SK-N-SH (cell line): ENCODE data around the gene SNX20. TPM values are rescaled to one million over a fixed set of nuclear protein-coding genes. Genes with fewer than 3 reads are reported as not detected.

Experiments used
- CTCF ChIA-PET: fragments of 300-600, 350-600 bp; formaldehyde crosslinking; extraction: SDS; loops from one replicate; lab custom pipeline; 2021; lab: Yijun Ruan, JAX
- POLR2A ChIA-PET: fragments of 350-600 bp; sonication (Branson Sonifier 250); formaldehyde crosslinking; extraction: SDS; loops from one replicate; lab custom pipeline; 2020; ENCODE audit warnings: antibody characterized with exemption, inconsistent platforms; lab: Yijun Ruan, JAX
- DNase-seq: peaks from one replicate; pipeline ENCODE4 v3.0.0; 2012
- H2AFZ ChIP-seq: fragments of 200-600 bp; sonication (generic); 2 replicates; pipeline ENCODE4 v1.8.1; 2016; ENCODE audit warnings: antibody characterized with exemption, mild to moderate bottlenecking, low read depth
- H3F3A ChIP-seq: fragments of 200-600 bp; sonication (generic); replicated peaks from 2 replicates; pipeline ENCODE3; 2016; ENCODE audit warnings: antibody characterized with exemption, mild to moderate bottlenecking; ENCODE audit not compliant: insufficient read depth
- H3K27ac ChIP-seq, 2 experiments: fragments of 200-500 bp in 1 of 2; fragments of 200-600 bp in 1 of 2; sonication (Bioruptor generic) in 1 of 2; sonication (generic), shearing (Covaris generic) in 1 of 2; 2 replicates each; pipeline versions ENCODE4 v1.5.1 to v1.6.1; 2014 to 2016; ENCODE audit warnings: low read depth in 2 of 2, inconsistent platforms in 1 of 2, low read length in 1 of 2, mild to moderate bottlenecking in 1 of 2, mixed read lengths in 1 of 2
- H3K27me3 ChIP-seq: fragments of 200-600 bp; sonication (generic), shearing (Covaris generic); 2 replicates; pipeline ENCODE4 v1.6.1; 2016; ENCODE audit warnings: mixed run types; ENCODE audit not compliant: insufficient read depth
- H3K36me3 ChIP-seq, 2 experiments: fragments of 200-500 bp in 1 of 2; fragments of 200-600 bp in 1 of 2; sonication (Bioruptor generic) in 1 of 2; sonication (generic) in 1 of 2; replicated peaks in 1 of 2; 2 replicates each; pipeline versions ENCODE3 to v1.5.1; 2014 to 2016; ENCODE audit warnings: low read length in 1 of 2, mild to moderate bottlenecking in 1 of 2; ENCODE audit not compliant: insufficient read depth in 2 of 2, control insufficient read depth in 1 of 2
- H3K4me1 ChIP-seq, 2 experiments: fragments of 200-500 bp in 1 of 2; fragments of 200-600 bp in 1 of 2; sonication (Bioruptor generic) in 1 of 2; sonication (generic), shearing (Covaris generic) in 1 of 2; 2 replicates each; pipeline versions ENCODE4 v1.5.1 to v1.6.1; 2014 to 2016; ENCODE audit warnings: low read depth in 1 of 2, low read length in 1 of 2, mixed run types in 1 of 2; ENCODE audit not compliant: insufficient read depth in 2 of 2, control insufficient read depth in 1 of 2
- H3K4me2 ChIP-seq: fragments of 200-600 bp; sonication (generic), shearing (Covaris generic); 2 replicates; pipeline ENCODE4 v1.6.1; 2017; ENCODE audit warnings: mixed run types
- H3K4me3 ChIP-seq, 2 experiments: fragments of 200-500 bp in 1 of 2; fragments of 200-600 bp in 1 of 2; sonication (Bioruptor generic) in 1 of 2; sonication (generic), shearing (Covaris generic) in 1 of 2; 2 replicates each; pipeline versions ENCODE4 v1.5.1 to v1.8.1; 2014 to 2016; ENCODE audit warnings: low read depth in 2 of 2, inconsistent platforms in 1 of 2, low read length in 1 of 2, mild to moderate bottlenecking in 1 of 2, mixed read lengths in 1 of 2, moderate library complexity in 1 of 2
- H3K79me2 ChIP-seq: fragments of 200-600 bp; sonication (generic); 2 replicates; pipeline ENCODE4 v1.8.1; 2017; ENCODE audit warnings: mild to moderate bottlenecking; ENCODE audit not compliant: insufficient read depth
- H3K9ac ChIP-seq: fragments of 200-600 bp; sonication (generic); 2 replicates; pipeline ENCODE4 v1.6.1; 2017; ENCODE audit warnings: mixed run types
- H3K9me2 ChIP-seq: fragments of 200-600 bp; sonication (generic); 2 replicates; pipeline ENCODE4 v1.6.1; 2017; ENCODE audit warnings: mixed run types
- H3K9me3 ChIP-seq: fragments of 200-600 bp; sonication (generic); 2 replicates; pipeline ENCODE4 v1.6.1; 2017; ENCODE audit warnings: mixed run types, mild to moderate bottlenecking, moderate library complexity
- H4K20me1 ChIP-seq: fragments of 200-600 bp; sonication (generic); 2 replicates; pipeline ENCODE4 v1.6.1; 2017; ENCODE audit warnings: mild to moderate bottlenecking, mixed run types; ENCODE audit not compliant: insufficient read depth
- CHD2 ChIP-seq: fragments of 150-350 bp; IDR thresholded peaks from 2 replicates; pipeline ENCODE4 v1.6.1; 2018; ENCODE audit warnings: low read length; ENCODE audit not compliant: partially characterized antibody
- EZH2phosphoT487 ChIP-seq: fragments of 200-600 bp; sonication (generic); IDR thresholded peaks from 2 replicates; pipeline ENCODE4 v1.6.1; 2017; ENCODE audit warnings: low read depth, mixed run types, mild to moderate bottlenecking, antibody characterized with exemption, moderate library complexity, borderline replicate concordance
- FOSL2 ChIP-seq: IDR thresholded peaks from 2 replicates; pipeline ENCODE4 v1.4.0; 2012; ENCODE audit warnings: low read depth, mild to moderate bottlenecking, moderate library complexity, borderline replicate concordance
- FOXM1 ChIP-seq: IDR thresholded peaks from 2 replicates; pipeline ENCODE4 v1.4.0; 2012; ENCODE audit warnings: low read depth, mild to moderate bottlenecking
- GATA2 ChIP-seq: sonication (generic); formaldehyde crosslinking; IDR thresholded peaks from 2 replicates; pipeline ENCODE4 v1.5.0; 2020; ENCODE audit warnings: mild to moderate bottlenecking, missing genetic modification reagents
- POLR2AphosphoS5 ChIP-seq: IDR thresholded peaks from 2 replicates; pipeline ENCODE4 v1.6.1; 2012; ENCODE audit warnings: low read depth, low read length
- SMC3 ChIP-seq: IDR thresholded peaks from 2 replicates; pipeline ENCODE4 v1.6.1; 2012; ENCODE audit warnings: low read depth, low read length, improper control_type of control experiment
- TCF12 ChIP-seq: IDR thresholded peaks from 2 replicates; pipeline ENCODE4 v1.4.0; 2012
- TEAD4 ChIP-seq: IDR thresholded peaks from 2 replicates; pipeline ENCODE4 v1.4.0; 2012; ENCODE audit warnings: mild to moderate bottlenecking, borderline replicate concordance; ENCODE audit not compliant: insufficient read depth
- YY1 ChIP-seq: IDR thresholded peaks from 2 replicates; pipeline ENCODE4 v1.4.0; 2012; ENCODE audit warnings: low read depth, mild to moderate bottlenecking
- WGBS: methylation state at CpG from one replicate; pipeline ENCODE4 v1.1.6; 2017; ENCODE audit warnings: low lambda C conversion rate; 5-methylcytosine and 5-hydroxymethylcytosine counted together
- polyA plus RNA-seq, 3 experiments: library from polyadenylated mRNA; depleted of rRNA; stranded (reverse); fragments of >200 nt; gene quantifications; 2 replicates each; pipeline ENCODE4 v1.2.3, GENCODE V29; 2012
- TF ChIP-seq, protein P1 (sequence below): fragments of 200-600 bp; sonication (generic); IDR thresholded peaks from 2 replicates; pipeline ENCODE4 v1.6.1; 2017; ENCODE audit warnings: antibody characterized with exemption, mild to moderate bottlenecking, moderate library complexity
- TF ChIP-seq, protein P2 (sequence below): IDR thresholded peaks from 2 replicates; pipeline ENCODE4; 2012
- TF ChIP-seq, protein P3 (sequence below): IDR thresholded peaks from 2 replicates; pipeline ENCODE4 v1.4.0; 2012; ENCODE audit warnings: low read depth, borderline replicate concordance
- TF ChIP-seq, protein P4 (sequence below): fragments of 150-350 bp; IDR thresholded peaks from 2 replicates; pipeline ENCODE4 v1.6.1; 2017; ENCODE audit warnings: antibody characterized with exemption, low read length, low read depth, borderline replicate concordance

SNX20 gene
- polyA plus RNA-seq, 1 of the 3 experiments (the other 2 are of a cell fraction) = not detected

DNA sequence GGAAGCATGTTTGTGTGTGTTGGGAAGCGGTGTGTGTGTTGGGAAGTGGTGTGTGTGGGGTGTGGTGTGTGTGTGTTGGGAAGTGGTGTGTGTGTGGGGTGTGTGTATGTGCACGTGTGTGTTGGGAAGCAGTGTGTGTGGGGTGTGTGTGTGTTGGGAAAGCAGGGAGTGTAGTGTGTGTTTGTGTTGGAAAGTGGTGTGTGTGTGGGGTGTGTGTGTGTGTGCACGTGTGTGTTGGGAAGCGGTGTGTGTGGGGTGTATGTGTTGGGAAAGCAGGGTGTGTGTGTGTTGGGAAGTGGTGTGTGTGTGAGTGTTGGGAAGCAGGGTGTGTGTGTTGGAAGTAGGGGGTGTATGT lies 11.5 kb upstream of the SNX20 start:
- Histone ChIP-seq H3K4me1 (peaks cover 0 to 2% of the 10 kb centered on the region in 2 experiments; a peak in 1 of 4 replicates), H3K4me3 (no peak overlapping the region)
- POLR2A ChIA-PET = no interaction called here
- TF ChIP-seq TEAD4 (no peak), POLR2AphosphoS5 (no peak), TCF12 (no peak), SMC3 (no peak)
- TF ChIP-seq, protein P1, sequence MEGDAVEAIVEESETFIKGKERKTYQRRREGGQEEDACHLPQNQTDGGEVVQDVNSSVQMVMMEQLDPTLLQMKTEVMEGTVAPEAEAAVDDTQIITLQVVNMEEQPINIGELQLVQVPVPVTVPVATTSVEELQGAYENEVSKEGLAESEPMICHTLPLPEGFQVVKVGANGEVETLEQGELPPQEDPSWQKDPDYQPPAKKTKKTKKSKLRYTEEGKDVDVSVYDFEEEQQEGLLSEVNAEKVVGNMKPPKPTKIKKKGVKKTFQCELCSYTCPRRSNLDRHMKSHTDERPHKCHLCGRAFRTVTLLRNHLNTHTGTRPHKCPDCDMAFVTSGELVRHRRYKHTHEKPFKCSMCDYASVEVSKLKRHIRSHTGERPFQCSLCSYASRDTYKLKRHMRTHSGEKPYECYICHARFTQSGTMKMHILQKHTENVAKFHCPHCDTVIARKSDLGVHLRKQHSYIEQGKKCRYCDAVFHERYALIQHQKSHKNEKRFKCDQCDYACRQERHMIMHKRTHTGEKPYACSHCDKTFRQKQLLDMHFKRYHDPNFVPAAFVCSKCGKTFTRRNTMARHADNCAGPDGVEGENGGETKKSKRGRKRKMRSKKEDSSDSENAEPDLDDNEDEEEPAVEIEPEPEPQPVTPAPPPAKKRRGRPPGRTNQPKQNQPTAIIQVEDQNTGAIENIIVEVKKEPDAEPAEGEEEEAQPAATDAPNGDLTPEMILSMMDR = no peak
- TF ChIP-seq, protein P2, sequence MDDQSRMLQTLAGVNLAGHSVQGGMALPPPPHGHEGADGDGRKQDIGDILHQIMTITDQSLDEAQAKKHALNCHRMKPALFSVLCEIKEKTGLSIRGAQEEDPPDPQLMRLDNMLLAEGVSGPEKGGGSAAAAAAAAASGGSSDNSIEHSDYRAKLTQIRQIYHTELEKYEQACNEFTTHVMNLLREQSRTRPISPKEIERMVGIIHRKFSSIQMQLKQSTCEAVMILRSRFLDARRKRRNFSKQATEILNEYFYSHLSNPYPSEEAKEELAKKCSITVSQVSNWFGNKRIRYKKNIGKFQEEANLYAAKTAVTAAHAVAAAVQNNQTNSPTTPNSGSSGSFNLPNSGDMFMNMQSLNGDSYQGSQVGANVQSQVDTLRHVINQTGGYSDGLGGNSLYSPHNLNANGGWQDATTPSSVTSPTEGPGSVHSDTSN = no peak
- TF ChIP-seq, all 33 proteins: peak for 0
- Histone ChIP-seq H3K4me2 (no peak overlapping the region), H3F3A (no peaks in the 10 kb centered on the region), H3K9ac (no peak overlapping the region), H2AFZ (no peak overlapping the region), H3K27ac (no peak overlapping the region), H3K36me3 (no peaks in the 10 kb centered on the region), H3K79me2 (no peaks in the 10 kb centered on the region), H3K27me3 (no peaks in the 10 kb centered on the region; the same call in 1 of the 2 replicates), H3K9me2 (no peaks in the 10 kb centered on the region), H3K9me3 (no peaks in the 10 kb centered on the region), H4K20me1 (no peaks in the 10 kb centered on the region)
- 80% methylated on average over 4 of the region's 4 CpGs for WGBS
- DNase-seq = no peak
- CTCF ChIA-PET = no interaction called here

DNA sequence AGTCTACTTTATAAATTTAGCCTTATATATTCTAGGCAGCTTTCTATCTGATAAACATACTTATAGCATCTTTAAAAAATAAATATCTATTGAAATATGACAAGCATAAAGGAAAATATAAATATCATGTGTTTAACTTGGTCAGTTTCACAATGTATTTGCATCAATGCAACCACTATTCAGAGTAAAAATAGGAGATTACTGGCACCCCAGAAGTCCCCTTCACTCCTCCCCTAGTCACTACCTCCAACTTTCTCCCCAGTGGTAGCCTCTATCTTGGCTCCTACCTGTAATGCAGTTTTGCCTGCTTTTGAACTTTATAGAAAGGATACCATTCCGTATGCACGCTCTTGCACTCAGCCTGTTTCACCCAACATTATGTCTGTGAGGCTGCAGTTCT lies 9.1 kb upstream of the SNX20 start:
- DNase-seq = no peak
- H3F3A ChIP-seq = no peaks in the 10 kb centered on the region
- no peak overlapping the region for H3K4me2 ChIP-seq
- no peaks in the 10 kb centered on the region for H4K20me1 ChIP-seq
- no peak overlapping the region for H3K9ac ChIP-seq
- no peaks in the 10 kb centered on the region; the same call in 1 of the 2 replicates for H3K27me3 ChIP-seq
- ChIA-PET POLR2A (no interaction called here), CTCF (interaction anchor here (1.2 kb wide), 1 partner anchor 116 kb away, joined by 3 read pairs; no protein-coding TSS in a partner anchor)
- H3K9me3 ChIP-seq = no peaks in the 10 kb centered on the region
- no peak overlapping the region for H3K27ac ChIP-seq
- no peak overlapping the region for H3K4me3 ChIP-seq
- 59% methylated on average over 2 of the region's 2 CpGs for WGBS
- no peak for TF ChIP-seq FOXM1
- TF ChIP-seq CHD2 = no peak
- no peak for TF ChIP-seq FOSL2
- TF ChIP-seq, protein P3, sequence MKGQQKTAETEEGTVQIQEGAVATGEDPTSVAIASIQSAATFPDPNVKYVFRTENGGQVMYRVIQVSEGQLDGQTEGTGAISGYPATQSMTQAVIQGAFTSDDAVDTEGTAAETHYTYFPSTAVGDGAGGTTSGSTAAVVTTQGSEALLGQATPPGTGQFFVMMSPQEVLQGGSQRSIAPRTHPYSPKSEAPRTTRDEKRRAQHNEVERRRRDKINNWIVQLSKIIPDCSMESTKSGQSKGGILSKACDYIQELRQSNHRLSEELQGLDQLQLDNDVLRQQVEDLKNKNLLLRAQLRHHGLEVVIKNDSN = no peak
- TF ChIP-seq TEAD4 = no peak
- TF ChIP-seq YY1 = no peak
- TF ChIP-seq TCF12 = no peak
- TF ChIP-seq GATA2 (CRISPR knock-in tag) = no peak
- TF ChIP-seq EZH2phosphoT487 = no peak
- TF ChIP-seq, protein P4, sequence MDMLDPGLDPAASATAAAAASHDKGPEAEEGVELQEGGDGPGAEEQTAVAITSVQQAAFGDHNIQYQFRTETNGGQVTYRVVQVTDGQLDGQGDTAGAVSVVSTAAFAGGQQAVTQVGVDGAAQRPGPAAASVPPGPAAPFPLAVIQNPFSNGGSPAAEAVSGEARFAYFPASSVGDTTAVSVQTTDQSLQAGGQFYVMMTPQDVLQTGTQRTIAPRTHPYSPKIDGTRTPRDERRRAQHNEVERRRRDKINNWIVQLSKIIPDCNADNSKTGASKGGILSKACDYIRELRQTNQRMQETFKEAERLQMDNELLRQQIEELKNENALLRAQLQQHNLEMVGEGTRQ = no peak
- H2AFZ ChIP-seq = no peak overlapping the region
- no peaks in the 10 kb centered on the region for H3K79me2 ChIP-seq
- no peaks in the 10 kb centered on the region for H3K9me2 ChIP-seq
- no peaks in the 10 kb centered on the region for H3K36me3 ChIP-seq
- no peaks in the 10 kb centered on the region; a peak in 1 of 4 replicates for H3K4me1 ChIP-seq
